Stimulated activated CD4-positive, alpha-beta T cell treated with anti-CD3 and anti-CD28 coated beads, TNF-alpha, amount 100 ng/mL, for 1 hour (primary cell): ENCODE results near the gene ACOX1.

ENCODE experiments used
- DNase-seq, 3 donors: peaks; one replicate each; pipeline ENCODE4 v3.0.0-alpha.2; 2020; ENCODE audit warnings: low read depth in 3 of 3, low spot score in 1 of 3

Gene ACOX1

DNA sequence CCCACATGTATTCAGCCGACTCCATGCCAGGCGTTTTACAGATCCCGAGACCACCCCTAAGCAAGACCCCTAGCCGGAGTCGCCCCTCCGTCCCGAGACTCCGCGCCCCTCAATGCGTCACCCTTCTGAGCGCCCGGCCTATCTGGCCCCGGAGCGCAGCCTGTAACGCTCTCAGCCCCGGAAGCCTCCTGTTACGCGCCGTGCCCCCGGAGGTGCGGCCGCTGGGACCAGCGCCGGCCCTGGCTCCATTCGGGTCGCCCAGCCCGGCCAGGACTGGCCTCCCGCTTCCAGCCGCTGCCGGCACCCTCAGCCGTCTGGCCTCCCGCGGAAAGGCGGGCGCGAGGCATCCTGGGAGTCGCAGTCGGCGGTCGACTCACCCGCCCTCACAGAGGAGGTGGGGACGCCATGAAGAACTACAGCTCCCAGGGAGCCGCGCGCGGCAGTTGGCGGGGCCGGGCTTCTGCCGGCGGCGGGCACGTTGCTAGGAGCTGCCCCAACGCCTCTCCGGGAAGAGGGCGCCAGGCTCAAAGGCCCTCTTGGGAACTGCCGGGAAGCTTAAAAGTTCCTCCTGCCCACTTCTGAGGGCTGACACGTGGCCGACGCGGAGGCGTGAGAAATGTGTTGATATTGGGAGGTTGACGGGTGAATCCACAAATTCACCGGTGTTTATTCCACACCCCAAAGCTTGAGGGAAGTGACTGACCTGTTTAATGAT lies 38.1 kb downstream of the ACOX1 start, which contains the start of gene FBF1:
FBF1 (minus strand) TSS at position 316 of the 715 bp plus-strand sequence. CDS start 2,893 bp downstream, outside the sequence.
- peak; percentile 64 to 77 (median 70) for DNase-seq

- DNase-seq = no peak
Measured at GRCh38 chr17:75937652-75938051, 41.3 kb downstream of the ACOX1 start.

GRCh38 chr17:75933808-75934207 lies 45.2 kb downstream of the ACOX1 start:
- no peak for DNase-seq

DNA sequence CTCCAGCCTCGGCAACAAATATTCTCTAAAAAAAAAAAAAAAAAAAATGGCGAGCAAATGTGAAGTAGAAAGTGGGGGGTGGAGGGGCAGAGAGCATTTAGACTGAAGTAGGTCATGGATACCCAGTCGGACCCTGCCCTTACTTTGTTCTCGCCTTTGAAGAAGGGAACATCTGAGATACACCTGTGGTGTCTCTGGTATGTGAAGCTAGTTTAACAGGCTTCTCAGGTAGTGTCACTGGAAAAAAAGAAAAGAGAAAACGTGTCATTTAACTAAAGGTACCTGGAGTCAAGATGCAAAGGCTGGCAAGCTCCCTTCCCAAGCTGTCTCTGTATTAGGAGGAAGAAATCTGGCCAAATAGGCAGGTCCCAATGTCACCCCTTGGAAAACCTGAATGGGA lies 46.1 kb downstream of the ACOX1 start:
- DNase-seq = no peak

- DNase-seq = no peak
Measured at GRCh38 chr17:75931062-75931461, 47.9 kb downstream of the ACOX1 start.

GRCh38 chr17:75927286-75927922 lies 51.6 kb downstream of the ACOX1 start:
- no peak for DNase-seq

GRCh38 chr17:75926456-75926855 lies 52.5 kb downstream of the ACOX1 start:
- DNase-seq = no peak

GRCh38 chr17:75925912-75926311 lies 53.1 kb downstream of the ACOX1 start:
- no peak for DNase-seq

GRCh38 chr17:75925103-75925502 lies 53.9 kb downstream of the ACOX1 start:
- no peak for DNase-seq

DNA sequence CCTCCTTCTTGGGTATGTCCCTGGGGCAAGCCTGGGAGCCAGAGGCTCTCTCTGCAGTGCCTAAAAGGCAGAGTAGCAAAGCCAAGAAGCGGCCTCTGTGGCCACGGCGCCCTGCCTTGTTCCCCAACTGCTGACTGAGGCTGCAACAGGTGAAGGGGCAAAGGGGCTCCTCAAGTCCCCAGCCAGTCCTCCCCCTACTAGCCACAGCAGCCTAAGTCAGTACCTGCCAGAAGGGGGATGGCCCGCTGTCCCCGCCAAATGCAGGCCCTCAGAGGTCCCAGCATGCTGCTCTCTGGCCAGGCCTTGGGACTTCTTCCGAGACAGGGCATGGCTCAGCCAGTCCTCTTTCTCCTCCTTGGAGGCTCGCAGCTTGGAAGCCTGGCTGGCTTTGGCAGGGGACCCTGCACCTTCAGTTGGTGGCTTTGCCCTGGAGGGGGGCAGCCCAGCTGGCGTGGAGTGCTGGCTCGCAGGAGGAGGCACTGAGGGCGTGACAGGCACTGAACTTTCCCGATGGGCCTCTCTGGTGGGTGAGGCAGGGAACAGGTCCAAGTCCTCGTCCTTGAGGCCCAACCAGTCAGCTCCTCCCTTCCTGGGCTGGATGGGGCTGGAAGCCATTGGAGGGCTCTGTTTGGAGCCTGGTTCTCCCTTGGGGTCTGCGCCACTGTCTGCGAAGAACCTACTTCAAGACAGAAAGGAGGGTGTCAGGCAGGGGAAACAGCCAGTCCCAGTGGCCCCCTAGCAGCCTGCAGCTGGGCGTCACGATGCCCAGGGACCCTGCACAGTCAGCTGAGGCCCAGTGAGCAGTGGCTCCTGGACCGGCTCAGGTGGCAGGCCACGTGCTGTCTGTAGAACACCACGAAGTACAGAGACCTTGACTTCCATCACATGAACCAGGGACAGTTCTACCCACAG lies 55.7 kb downstream of the ACOX1 start:
- no peak for DNase-seq

- DNase-seq = no peak
Measured at GRCh38 chr17:75922173-75922961, 56.6 kb downstream of the ACOX1 start.

GRCh38 chr17:75921596-75921995 lies 57.4 kb downstream of the ACOX1 start:
- DNase-seq = no peak

DNA sequence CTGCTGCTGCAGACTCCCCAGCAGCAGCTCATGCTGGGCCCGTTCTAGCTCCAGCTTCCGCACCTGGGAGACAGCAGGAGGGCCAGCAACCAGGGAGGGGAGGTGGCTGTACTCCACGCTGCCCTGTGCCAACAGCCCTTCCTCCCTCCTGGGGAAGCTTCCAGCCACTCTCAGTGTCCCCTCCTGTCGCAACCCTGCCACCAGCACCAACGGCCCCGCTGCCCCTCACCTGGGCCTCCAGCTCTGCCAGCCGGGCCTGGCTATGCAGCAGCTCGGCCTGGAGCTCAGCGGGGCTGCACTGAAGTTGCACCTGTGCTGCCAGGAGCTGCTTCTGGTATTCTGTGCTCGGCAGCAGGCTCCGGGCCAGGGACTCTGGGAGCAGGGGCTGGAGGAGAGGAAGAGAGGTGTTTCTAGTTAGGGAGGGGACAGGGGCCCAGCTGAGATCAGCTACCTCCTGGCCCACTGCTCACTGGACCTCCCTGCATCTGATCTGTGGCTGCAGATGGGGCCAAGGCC lies 58.9 kb downstream of the ACOX1 start:
- no peak for DNase-seq

- no peak for DNase-seq
Measured at GRCh38 chr17:75919611-75920010, 59.4 kb downstream of the ACOX1 start.

DNA sequence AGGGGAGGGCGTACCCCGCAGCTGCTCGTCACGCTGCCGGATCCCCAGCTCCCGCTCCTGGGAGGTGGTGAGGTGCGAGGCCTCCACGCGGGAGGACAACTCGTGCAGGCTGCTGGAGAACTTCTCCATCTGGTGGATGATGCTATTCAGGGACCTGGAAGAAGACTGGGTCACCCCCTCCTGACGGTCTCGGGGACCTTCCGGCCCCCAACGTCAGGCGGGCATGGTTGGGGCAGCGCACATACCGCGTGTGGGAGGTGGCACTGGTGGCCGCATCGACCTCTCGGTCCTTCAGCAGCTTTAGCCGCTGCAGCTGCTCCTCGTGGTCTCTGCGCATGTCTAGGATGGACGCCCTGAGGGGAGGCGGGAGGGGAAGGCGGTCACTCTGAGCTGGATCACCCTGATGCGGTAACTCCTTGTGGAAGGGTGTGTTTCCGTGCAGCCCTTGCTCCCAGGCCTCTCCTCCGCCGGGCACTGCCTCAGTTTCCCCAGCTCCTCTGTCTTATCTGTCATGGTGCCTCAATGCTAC lies 61.0 kb downstream of the ACOX1 start:
- no peak for DNase-seq

- no peak for DNase-seq
Measured at GRCh38 chr17:75917141-75917916, 61.6 kb downstream of the ACOX1 start.

- DNase-seq = no peak
Measured at GRCh38 chr17:75915268-75915667, 63.7 kb downstream of the ACOX1 start.

GRCh38 chr17:75914643-75915267 lies 64.2 kb downstream of the ACOX1 start:
- no peak for DNase-seq

DNA sequence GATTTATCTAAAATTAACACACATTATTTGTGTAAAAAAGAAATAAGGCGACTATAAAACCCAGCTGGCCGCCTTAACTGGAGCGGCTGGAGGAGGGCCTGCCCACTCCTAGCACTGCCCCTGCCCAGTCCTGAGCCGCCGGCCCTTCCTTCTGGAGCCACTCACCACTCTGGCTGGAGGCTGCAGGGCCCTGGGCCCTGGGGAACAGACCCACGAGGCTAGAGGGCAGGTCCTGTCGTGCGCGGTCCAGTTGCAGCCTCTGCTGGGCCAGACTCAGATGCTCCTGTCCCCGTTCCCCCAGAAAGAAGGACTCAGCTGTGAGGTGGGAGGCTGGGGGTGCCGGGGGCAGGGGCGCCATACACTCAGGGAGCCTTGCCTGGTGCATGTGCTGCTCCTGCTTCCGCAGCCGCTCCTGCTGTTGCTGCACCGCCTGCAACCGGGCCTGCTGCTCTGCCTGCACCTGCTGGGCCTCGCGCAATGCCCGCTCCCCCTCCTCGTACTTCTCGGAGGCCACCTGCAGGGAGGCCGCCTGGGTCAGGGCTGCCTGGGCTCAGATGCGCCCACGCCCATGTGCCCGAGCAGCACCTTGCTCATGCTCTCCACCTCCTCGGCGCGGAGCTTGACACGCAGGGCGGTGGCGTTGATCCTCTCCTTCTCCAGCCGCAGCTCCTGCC lies 65.3 kb downstream of the ACOX1 start:
- DNase-seq = no peak
